GM21526 (cell line): ENCODE measurements around the gene CAPSL.
"Not testable (repeated sequence)": the region's sequence is repeated elsewhere in the genome, so short reads cannot be mapped to it uniquely, and the experiment has no call there.

ENCODE experiments used
- ATAC-seq: cut with Tn5 transposase; IDR thresholded peaks from one replicate; pipeline ENCODE4 v1.9.1; 2021; ENCODE audit warnings: moderate library complexity; ENCODE audit not compliant: unreplicated experiment, low FRiP score

Gene CAPSL

GRCh38 chr5:35938568-35939227 lies at the start of gene CAPSL:
CAPSL (minus strand) TSS chr5:35938622; CDS start chr5:35921120, 17,502 bp downstream.
- ATAC-seq: no peak

- no peak for ATAC-seq
Measured at GRCh38 chr5:35987776-35988175, 49.4 kb upstream of the CAPSL start.

DNA sequence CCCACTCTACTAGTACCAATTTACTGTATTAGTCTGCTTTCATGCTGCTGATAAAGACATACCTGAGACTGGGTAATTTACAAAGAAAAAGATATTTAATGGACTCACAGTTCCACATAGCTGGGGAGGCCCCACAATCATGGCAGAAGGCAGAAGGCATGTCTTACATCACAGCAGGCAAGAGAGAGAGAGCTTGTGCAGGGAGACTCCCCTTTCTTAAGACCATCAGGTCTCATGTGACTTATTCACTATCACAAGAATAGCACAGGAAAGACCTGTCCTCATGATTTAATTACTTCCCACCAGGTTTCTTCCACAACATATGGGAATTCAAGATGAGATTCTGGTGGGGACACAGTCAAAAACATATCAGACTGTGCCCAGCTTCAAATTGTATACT lies 41.3 kb upstream of the CAPSL start:
- no peak for ATAC-seq

DNA sequence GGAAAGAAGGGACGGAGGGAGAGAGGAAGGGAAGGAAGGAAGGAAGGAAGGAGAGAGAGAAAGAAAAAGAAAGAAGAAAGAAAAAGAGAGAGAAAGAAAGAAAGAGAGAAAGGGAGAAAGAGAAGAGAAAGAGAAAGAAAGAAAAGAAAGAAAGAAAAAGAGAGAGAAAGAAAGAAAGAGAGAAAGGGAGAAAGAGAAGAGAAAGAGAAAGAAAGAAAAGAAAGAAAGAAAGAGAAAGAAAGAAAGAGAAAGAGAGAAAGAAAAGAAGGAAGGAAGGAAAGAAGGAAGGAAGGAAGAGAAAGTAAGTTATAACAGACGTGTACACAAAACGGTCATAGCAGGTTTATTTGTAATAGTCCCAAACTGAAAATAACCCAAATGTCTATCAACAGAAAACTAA lies 38.4 kb upstream of the CAPSL start:
- ATAC-seq: not testable (repeated sequence)

GRCh38 chr5:35974570-35974969 lies 36.1 kb upstream of the CAPSL start:
- ATAC-seq: no peak

GRCh38 chr5:35971878-35972210 lies 33.4 kb upstream of the CAPSL start:
- ATAC-seq: no peak

- no peak for ATAC-seq
Measured at GRCh38 chr5:35971186-35971877, 32.9 kb upstream of the CAPSL start.

DNA sequence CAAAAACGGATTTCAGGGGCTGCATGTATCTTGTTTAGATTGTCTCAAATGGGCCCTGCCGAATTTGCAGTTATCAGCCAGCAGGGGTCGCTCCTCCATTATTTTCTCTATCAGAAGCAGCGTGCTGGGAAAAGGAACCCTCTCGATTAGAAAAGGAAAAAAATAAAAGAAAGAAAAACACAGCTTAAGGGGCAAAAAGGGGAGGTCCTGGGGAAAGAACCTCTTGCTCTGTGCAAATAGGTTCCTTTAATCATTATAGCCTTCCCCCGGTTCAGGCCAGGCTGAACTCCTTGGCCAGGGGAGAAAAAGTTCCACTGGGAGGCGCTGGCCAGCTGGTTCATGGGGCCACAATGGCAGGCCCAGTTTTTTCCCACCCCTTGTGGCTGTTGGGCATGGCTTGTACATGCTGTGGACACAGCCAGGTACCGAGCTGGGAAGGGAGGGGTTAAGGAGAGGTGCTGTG lies 25.0 kb upstream of the CAPSL start:
- ATAC-seq: no peak

DNA sequence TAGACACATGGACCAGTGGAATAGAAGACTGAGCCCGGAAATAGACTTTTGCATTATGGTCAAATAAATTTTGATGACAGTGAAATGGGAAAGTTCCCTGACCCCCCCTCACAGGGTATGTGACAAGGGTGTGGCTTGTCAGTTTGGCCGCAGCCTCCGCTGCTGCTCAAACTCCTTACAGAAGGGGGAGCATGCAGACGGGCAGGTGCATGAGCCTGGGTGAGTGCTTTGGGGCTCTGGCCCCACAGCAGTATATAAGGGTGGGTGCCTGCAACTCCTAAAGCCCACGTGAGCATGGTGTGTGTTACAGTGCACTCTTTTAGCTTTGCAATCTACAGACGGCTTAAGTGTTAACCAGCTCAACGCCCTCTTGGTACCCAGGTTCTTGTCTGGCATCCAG lies 21.9 kb upstream of the CAPSL start:
- ATAC-seq: no peak

GRCh38 chr5:35956429-35956828 lies 18.0 kb upstream of the CAPSL start:
- no peak for ATAC-seq

GRCh38 chr5:35954175-35954574 lies 15.8 kb upstream of the CAPSL start:
- no peak for ATAC-seq

DNA sequence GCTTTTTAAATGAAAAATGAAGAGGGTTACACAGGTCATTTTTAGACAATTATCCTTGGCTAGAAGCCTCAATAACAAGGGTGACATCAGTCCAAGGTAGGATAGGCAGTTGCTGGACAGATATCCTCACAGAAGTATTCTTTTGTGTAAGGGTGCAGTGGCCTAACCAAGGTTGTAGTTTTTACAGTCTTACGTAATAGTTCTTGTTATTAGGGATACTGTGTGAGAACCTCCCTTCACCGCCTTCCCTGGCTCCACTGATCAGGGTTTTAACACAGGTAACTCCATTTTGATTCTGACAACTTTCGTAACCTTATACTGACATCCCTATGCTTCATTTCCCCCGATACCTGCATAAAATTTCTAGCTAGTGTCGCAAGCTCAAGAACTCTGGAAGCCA lies 8.7 kb upstream of the CAPSL start:
- ATAC-seq: no peak

DNA sequence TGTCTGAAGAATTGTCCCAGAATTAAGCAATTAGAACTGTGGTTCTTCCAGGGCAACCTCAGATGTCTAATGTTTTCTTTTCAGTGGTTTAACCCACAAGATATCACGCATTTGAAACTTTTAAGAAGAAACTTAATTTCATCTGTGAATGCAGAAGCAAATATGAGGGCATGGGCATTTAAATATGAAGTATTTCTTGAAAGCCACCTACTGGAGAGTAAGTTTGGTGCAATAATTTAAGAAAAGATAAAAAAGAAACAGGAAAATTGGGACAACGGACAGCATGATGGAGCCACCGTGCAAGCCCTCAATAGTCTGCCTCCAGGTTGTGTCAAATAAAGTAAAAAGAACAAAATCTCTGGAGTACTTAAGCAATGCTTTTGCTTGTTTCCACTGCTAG lies 1.2 kb upstream of the CAPSL start:
- ATAC-seq: no peak

GRCh38 chr5:35926389-35927051 lies 11.9 kb downstream of the CAPSL start:
- peak; percentile 57 for ATAC-seq

GRCh38 chr5:35924950-35925722 lies 13.3 kb downstream of the CAPSL start:
- peak; percentile 78 for ATAC-seq

DNA sequence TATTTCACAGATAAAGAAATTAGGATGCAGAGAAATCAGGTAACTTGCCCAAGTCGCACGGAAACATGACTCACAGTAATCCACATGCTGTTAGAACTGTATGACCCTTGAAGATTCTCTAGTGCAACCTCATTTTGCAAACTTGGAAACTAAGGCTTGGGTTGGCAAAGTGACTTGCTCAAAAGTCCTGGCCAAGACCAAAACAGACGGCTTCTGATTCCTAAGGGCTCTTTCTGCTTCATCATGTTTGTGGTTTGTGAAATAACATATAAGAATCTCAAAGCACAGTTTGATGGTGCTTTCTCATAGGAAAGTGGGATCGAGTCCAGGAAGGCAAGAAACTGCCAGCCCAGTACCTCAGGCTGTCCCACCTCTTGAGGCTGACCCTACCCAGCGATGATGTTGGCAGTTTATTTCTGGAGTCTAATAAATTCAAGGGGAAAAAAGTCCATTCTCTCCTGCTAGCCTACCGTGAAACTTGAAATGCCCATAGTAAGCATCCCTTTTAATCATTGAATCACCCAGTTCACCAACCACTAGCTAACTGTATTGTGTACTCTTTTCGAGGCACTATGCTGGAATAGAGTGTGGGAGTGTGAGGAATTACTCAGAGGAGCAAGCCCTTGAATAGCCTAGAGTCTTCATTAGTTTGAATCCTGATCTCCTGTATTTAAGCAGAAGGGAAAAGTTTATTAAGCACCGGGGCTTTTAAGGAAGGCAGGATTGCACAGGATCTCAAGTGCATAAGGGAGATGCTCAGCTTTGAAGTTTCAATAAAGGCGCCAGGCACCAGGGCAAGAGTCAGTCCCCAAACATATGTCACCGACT lies 14.1 kb downstream of the CAPSL start:
- ATAC-seq: no peak

- ATAC-seq: no peak
Measured at GRCh38 chr5:35922468-35922867, 16.0 kb downstream of the CAPSL start.

DNA sequence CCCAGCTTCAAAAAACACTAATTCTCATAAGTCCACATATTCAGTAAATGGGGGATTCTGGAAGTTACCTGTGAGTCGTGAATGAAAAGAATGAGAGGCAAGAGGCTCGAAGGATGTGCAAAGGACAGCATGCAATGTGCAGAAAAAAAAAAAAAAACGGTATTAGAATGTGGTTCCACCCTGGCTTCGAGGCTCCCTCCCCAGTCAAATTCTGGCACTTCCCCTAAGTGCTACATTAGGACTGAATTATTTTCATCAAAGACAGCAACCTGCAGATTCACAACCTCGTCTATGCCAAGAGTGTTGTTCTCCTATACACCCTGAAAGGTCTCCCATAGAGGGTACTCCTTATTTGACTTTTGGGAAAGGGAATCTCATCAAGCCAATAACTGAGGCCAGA lies 16.5 kb downstream of the CAPSL start:
- no peak for ATAC-seq

DNA sequence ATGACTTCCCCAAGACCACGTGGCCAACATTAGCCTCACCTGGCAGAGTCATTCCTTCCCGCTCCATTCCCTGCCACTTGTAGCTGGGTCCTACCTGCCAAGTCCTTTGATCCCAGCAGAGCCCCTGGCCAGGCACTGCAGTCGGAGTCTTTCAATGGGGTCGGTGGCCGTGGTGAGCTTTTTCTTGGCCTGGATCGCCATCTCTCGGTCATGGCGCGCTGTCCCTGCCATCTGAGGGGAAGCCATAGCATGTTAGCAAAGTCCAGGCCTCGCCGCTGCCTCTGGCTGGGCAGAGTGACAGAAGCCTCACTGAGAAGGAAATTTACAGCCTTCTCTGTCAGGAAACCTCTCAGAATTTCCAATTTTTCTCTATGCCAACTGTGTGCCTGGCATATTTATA lies 17.5 kb downstream of the CAPSL start:
- ATAC-seq: no peak

GRCh38 chr5:35919191-35919590 lies 19.2 kb downstream of the CAPSL start:
- ATAC-seq: no peak
